ENCODE measurements around the gene PGAP1. TPM values are rescaled to one million over a fixed set of nuclear protein-coding genes. Genes with fewer than 3 reads are reported as not detected.

The PGAP1 gene
- total and polyA plus RNA-seq, 10 of the 15 experiments (the other 5 are each of a cell fraction or from before 2014, with no cell fraction given), result 0.75 to 4.7 (median 3.0) TPM

DNA sequence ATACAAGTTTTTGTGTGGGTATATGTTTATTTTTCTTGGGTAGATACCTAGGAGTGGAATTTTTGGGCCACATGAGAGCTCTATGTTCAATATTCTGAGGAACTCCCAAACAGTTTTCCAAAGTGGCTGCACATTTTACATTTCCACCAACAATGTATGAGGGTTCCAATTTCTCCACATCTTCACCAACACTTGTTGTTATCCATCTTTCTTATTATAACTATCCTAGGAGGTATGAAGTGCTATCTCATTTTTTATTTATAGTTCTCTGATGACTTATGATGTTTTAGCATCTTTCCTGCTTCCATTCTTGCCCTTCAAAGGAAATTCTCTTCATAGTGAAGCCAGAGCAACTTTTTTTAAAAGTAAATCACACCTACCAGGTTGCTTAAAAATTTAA, 8.7 kb downstream of the PGAP1 start:
- CTCF ChIA-PET, result no interaction called here
- intact Hi-C loops (cut with micrococcal nuclease; ENCODE audit: unreplicated experiment) (no loop called here), in situ Hi-C loops (cut with MboI) (no loop called here)
- SMC1A ChIA-PET (ENCODE audit: uncharacterized antibody, unreplicated experiment), result interaction anchor here (0.9 to 1.0 kb wide), 2 partner anchors 10 to 410 kb away, joined by 3 to 4 read pairs; no protein-coding TSS in a partner anchor
- RAD21 ChIA-PET (ENCODE audit: unreplicated experiment), result no interaction called here
- no peak overlapping the region for H3K27ac ChIP-seq (ENCODE audit: control insufficient read depth, insufficient read depth)
- no peak overlapping the region for H3K4me3 ChIP-seq
- H2AFZ ChIP-seq (ENCODE audit: control insufficient read depth, low read depth, low read length), result no peak overlapping the region
- H4K20me1 ChIP-seq (ENCODE audit: control insufficient read depth, insufficient read depth), result no peaks in the 10 kb centered on the region
- TF ChIP-seq, protein P1, sequence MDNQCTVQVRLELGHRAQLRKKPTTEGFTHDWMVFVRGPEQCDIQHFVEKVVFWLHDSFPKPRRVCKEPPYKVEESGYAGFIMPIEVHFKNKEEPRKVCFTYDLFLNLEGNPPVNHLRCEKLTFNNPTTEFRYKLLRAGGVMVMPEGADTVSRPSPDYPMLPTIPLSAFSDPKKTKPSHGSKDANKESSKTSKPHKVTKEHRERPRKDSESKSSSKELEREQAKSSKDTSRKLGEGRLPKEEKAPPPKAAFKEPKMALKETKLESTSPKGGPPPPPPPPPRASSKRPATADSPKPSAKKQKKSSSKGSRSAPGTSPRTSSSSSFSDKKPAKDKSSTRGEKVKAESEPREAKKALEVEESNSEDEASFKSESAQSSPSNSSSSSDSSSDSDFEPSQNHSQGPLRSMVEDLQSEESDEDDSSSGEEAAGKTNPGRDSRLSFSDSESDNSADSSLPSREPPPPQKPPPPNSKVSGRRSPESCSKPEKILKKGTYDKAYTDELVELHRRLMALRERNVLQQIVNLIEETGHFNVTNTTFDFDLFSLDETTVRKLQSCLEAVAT (IDR thresholded peaks at IDR 0.05), result no peak
- TF ChIP-seq JUNB (IDR thresholded peaks at IDR 0.05) (no peak), RB1 (IDR thresholded peaks at IDR 0.05; ENCODE audit: borderline replicate concordance) (no peak), RAD51 (IDR thresholded peaks at IDR 0.05) (no peak), HDGF (IDR thresholded peaks at IDR 0.05) (no peak), POLR2A (IDR thresholded peaks at IDR 0.05; ENCODE audit: low read depth, low read length) (no peak)
- TF ChIP-seq, protein P2, sequence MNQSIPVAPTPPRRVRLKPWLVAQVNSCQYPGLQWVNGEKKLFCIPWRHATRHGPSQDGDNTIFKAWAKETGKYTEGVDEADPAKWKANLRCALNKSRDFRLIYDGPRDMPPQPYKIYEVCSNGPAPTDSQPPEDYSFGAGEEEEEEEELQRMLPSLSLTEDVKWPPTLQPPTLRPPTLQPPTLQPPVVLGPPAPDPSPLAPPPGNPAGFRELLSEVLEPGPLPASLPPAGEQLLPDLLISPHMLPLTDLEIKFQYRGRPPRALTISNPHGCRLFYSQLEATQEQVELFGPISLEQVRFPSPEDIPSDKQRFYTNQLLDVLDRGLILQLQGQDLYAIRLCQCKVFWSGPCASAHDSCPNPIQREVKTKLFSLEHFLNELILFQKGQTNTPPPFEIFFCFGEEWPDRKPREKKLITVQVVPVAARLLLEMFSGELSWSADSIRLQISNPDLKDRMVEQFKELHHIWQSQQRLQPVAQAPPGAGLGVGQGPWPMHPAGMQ (IDR thresholded peaks at IDR 0.05; ENCODE audit: borderline replicate concordance), result no peak
- TF ChIP-seq, protein P3, sequence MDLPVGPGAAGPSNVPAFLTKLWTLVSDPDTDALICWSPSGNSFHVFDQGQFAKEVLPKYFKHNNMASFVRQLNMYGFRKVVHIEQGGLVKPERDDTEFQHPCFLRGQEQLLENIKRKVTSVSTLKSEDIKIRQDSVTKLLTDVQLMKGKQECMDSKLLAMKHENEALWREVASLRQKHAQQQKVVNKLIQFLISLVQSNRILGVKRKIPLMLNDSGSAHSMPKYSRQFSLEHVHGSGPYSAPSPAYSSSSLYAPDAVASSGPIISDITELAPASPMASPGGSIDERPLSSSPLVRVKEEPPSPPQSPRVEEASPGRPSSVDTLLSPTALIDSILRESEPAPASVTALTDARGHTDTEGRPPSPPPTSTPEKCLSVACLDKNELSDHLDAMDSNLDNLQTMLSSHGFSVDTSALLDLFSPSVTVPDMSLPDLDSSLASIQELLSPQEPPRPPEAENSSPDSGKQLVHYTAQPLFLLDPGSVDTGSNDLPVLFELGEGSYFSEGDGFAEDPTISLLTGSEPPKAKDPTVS (IDR thresholded peaks at IDR 0.05; ENCODE audit: low read depth, low read length), result no peak
- no peak overlapping the region for H3K9ac ChIP-seq (ENCODE audit: control insufficient read depth, insufficient read depth, low read length)
- H3K4me1 ChIP-seq (ENCODE audit: control insufficient read depth, insufficient read depth, low read length), result peaks cover 9% of the 10 kb centered on the region
- peaks cover 1% of the 10 kb centered on the region for H3K79me2 ChIP-seq (ENCODE audit: control insufficient read depth, insufficient read depth, low read length)
- peaks cover 5% of the 10 kb centered on the region for H3K9me3 ChIP-seq (replicated peaks; ENCODE audit: control insufficient read depth, insufficient read depth, low read length)
- ATAC-seq (no peak), FAIRE-seq (no peak), DNase-seq (ENCODE audit: low read depth, low spot score) (no peak)
- peaks cover 0 to 8% of the 10 kb centered on the region in 2 experiments; a peak in 1 of 4 replicates for H3K36me3 ChIP-seq (ENCODE audit: control insufficient read depth in 2 of 2, insufficient read depth in 2 of 2, low read length in 1 of 2)
- no peak overlapping the region for H3K4me2 ChIP-seq (ENCODE audit: control insufficient read depth, insufficient read depth)
- no TSS peak for BruUV-seq (replicated peaks)
- no peaks in the 10 kb centered on the region for H3K27me3 ChIP-seq (replicated peaks in 1 of 2; ENCODE audit: control insufficient read depth in 2 of 2, insufficient read depth in 2 of 2, low read length in 1 of 2)
- POLR2A ChIA-PET, result no interaction called here

All from GM12878 (cell line).